ENCODE data around the gene EPHB4. TPM values are rescaled to one million over a fixed set of nuclear protein-coding genes. Genes with fewer than 3 reads are reported as not detected.

Gene EPHB4
- total RNA-seq, 2 donors from 2014 or later = 33.6 to 46.4 TPM

DNA sequence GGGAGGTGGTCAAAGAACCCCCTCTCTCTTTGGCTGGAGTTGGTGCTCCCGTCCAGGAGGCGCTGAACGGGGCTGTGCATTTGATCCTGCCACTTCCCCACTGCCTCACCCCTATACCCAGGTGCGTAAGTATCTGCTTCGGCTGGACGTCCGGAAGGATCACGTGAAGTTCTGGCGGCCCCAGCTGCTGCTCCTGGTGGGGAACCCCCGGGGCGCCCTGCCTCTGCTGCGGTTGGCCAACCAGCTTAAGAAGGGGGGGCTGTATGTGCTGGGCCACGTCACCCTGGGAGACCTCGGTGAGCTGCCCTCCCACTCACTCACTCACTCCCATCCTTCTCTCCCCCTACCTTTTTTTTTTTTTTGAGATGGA, 34.3 kb upstream of the EPHB4 start:
- DNase-seq (no peak), ATAC-seq (no peak)
- Histone ChIP-seq H3K4me1 (peaks cover 19% of the 10 kb centered on the region), H3K9me3 (no peaks in the 10 kb centered on the region), H3K27me3 (no peaks in the 10 kb centered on the region), H3K27ac (no peak overlapping the region), H3K36me3 (replicated peaks in 1 of 2; ENCODE audit: insufficient read depth in 1 of 2, low read depth in 2 of 2) (peaks cover 0 to 8% of the 10 kb centered on the region in 2 donors), H3K4me3 (no peak overlapping the region)
- 92 to 94% methylated on average over 11 to 14 of the region's 14 CpGs for WGBS, 2 donors
- TF ChIP-seq, protein P1, sequence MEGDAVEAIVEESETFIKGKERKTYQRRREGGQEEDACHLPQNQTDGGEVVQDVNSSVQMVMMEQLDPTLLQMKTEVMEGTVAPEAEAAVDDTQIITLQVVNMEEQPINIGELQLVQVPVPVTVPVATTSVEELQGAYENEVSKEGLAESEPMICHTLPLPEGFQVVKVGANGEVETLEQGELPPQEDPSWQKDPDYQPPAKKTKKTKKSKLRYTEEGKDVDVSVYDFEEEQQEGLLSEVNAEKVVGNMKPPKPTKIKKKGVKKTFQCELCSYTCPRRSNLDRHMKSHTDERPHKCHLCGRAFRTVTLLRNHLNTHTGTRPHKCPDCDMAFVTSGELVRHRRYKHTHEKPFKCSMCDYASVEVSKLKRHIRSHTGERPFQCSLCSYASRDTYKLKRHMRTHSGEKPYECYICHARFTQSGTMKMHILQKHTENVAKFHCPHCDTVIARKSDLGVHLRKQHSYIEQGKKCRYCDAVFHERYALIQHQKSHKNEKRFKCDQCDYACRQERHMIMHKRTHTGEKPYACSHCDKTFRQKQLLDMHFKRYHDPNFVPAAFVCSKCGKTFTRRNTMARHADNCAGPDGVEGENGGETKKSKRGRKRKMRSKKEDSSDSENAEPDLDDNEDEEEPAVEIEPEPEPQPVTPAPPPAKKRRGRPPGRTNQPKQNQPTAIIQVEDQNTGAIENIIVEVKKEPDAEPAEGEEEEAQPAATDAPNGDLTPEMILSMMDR (IDR thresholded peaks at IDR 0.05) = no peak
- TF ChIP-seq POLR2A (IDR thresholded peaks at IDR 0.05) = no peak
- intact Hi-C loops (cut with DNase I) = no loop called here

- H3K9me3 ChIP-seq = no peaks in the 10 kb centered on the region
- no peak for TF ChIP-seq POLR2A (IDR thresholded peaks at IDR 0.05)
- TF ChIP-seq, protein P1 (IDR thresholded peaks at IDR 0.05) = no peak
- H3K4me3 ChIP-seq = no peak overlapping the region
- DNase-seq (no peak), ATAC-seq (no peak)
- H3K27ac ChIP-seq = no peak overlapping the region
- intact Hi-C loops (cut with DNase I) = no loop called here
- peaks cover 0 to 8% of the 10 kb centered on the region in 2 donors for H3K36me3 ChIP-seq (replicated peaks in 1 of 2; ENCODE audit: insufficient read depth in 1 of 2, low read depth in 2 of 2)
- 92 to 95% methylated on average over 6 to 18 of the region's 18 CpGs for WGBS, 2 donors
- H3K4me1 ChIP-seq = peaks cover 13% of the 10 kb centered on the region
- H3K27me3 ChIP-seq = no peaks in the 10 kb centered on the region
Observed at GRCh38 chr7:100860702-100861615, 33.6 kb upstream of the EPHB4 start.

DNA sequence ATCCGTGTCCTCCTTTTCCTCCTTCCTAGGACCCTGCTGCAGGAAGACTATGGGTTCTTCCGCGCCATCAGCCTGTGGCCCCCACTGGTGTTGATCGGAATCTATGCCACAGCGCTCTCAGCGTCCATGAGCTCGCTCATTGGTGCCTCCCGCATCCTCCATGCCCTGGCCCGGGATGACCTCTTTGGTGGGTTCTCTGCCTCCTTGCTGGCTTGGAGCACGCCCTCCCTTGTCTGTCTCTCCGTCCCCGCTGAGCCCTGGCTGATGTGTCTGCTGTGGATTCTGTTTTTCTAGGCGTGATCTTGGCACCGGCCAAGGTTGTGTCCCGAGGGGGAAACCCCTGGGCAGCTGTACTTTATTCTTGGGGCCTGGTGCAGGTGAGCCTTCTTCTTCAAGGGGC, 32.5 kb upstream of the EPHB4 start:
- no peaks in the 10 kb centered on the region for H3K9me3 ChIP-seq
- H3K36me3 ChIP-seq (replicated peaks in 1 of 2; ENCODE audit: insufficient read depth in 1 of 2, low read depth in 2 of 2) = peaks cover 0 to 8% of the 10 kb centered on the region in 2 donors
- peaks cover 9% of the 10 kb centered on the region for H3K4me1 ChIP-seq
- TF ChIP-seq POLR2A (IDR thresholded peaks at IDR 0.05) = no peak
- TF ChIP-seq, protein P1 (IDR thresholded peaks at IDR 0.05) = no peak
- DNase-seq = no peak
- no peaks in the 10 kb centered on the region for H3K27me3 ChIP-seq
- ATAC-seq = no peak
- H3K27ac ChIP-seq = no peak overlapping the region
- intact Hi-C loops (cut with DNase I) = no loop called here
- no peak overlapping the region for H3K4me3 ChIP-seq
- 80 to 83% methylated on average over 14 of the region's 15 CpGs for WGBS, 2 donors

- no peak for ATAC-seq
- no peaks in the 10 kb centered on the region for H3K27me3 ChIP-seq
- WGBS, 2 donors = 94 to 96% methylated on average over 4 to 15 of the region's 16 CpGs
- peaks cover 15% of the 10 kb centered on the region for H3K4me1 ChIP-seq
- H3K9me3 ChIP-seq = no peaks in the 10 kb centered on the region
- no peak for DNase-seq
- intact Hi-C loops (cut with DNase I) = no loop called here
- no peak for TF ChIP-seq POLR2A (IDR thresholded peaks at IDR 0.05)
- TF ChIP-seq, protein P1 (IDR thresholded peaks at IDR 0.05) = no peak
- peaks cover 0 to 8% of the 10 kb centered on the region in 2 donors for H3K36me3 ChIP-seq (replicated peaks in 1 of 2; ENCODE audit: insufficient read depth in 1 of 2, low read depth in 2 of 2)
- no peak overlapping the region for H3K4me3 ChIP-seq
- H3K27ac ChIP-seq = no peak overlapping the region
Observed at GRCh38 chr7:100856871-100857282, 29.6 kb upstream of the EPHB4 start.
